Testis (tissue), 3 donors: Measurements from ENCODE around the gene ALPL. TPM values are rescaled to one million over a fixed set of nuclear protein-coding genes. Genes with fewer than 3 reads are reported as not detected.

Experiments used
- DNase-seq: peaks from one replicate; pipeline ENCODE4 v3.0.0-alpha.2; 2019
- H3K27ac ChIP-seq, 2 donors: fragments of 200-600 bp; sonication (generic); one replicate each; pipeline ENCODE4 v1.5.1; 2019
- H3K27me3 ChIP-seq: fragments of 200-600 bp; sonication (generic); one replicate; pipeline ENCODE4 v1.5.1; 2019
- H3K36me3 ChIP-seq: fragments of 200-600 bp; sonication (generic); one replicate; pipeline ENCODE4 v1.5.1; 2017; ENCODE audit warnings: low read depth; ENCODE audit errors: missing control alignments
- H3K4me1 ChIP-seq: fragments of 200-600 bp; sonication (generic); one replicate; pipeline ENCODE4 v1.5.1; 2019
- H3K4me3 ChIP-seq, 2 donors: fragments of 200-600 bp; sonication (generic); one replicate each; pipeline ENCODE4 v1.5.1; 2017 to 2019
- H3K9me3 ChIP-seq: fragments of 200-600 bp; sonication (generic); one replicate; pipeline ENCODE4 v1.5.1; 2017
- POLR2A ChIP-seq: fragments of 450-650 bp; IDR thresholded peaks from one replicate; pipeline ENCODE4 v1.6.1; 2017; ENCODE audit warnings: antibody characterized with exemption, mild to moderate bottlenecking, moderate library complexity
- WGBS, 2 donors: methylation state at CpG; one replicate each; pipeline ENCODE4 v1.1.5; 2018; 5-methylcytosine and 5-hydroxymethylcytosine counted together
- intact Hi-C: fragments of 100-400 bp; cut with DNase I; formaldehyde crosslinking; loops from one replicate; pipeline ENCODE4 v1.15.1; 2023; ENCODE audit warnings: low total_unique reads
- polyA plus RNA-seq: library from polyadenylated mRNA; stranded (reverse); fragments of 350-450 nt; fragmentation: Illumina TruSeq; extraction: RNeasy Lipid Tissue Mini Kit (QIAGEN cat#74804); gene quantifications from one replicate; pipeline ENCODE4 v1.2.3, GENCODE V29; 2014; ENCODE audit warnings: low read depth, low replicate concordance; ENCODE audit not compliant: insufficient read depth
- total RNA-seq, 2 donors: library from RNA; depleted of rRNA; stranded (reverse); fragments of >200 nt; gene quantifications; one replicate each; pipeline ENCODE4 v1.2.3, GENCODE V29; 2016
- TF ChIP-seq, protein P1 (sequence below), 3 experiments: fragments of 450-650 bp in 2 of 3; fragments of 200-600 bp in 1 of 3; sonication (generic) in 1 of 3; IDR thresholded peaks; one replicate each; pipeline ENCODE4 v1.5.1; 2016 to 2019; ENCODE audit warnings: antibody characterized with exemption in 3 of 3, mild to moderate bottlenecking in 2 of 3, moderate library complexity in 1 of 3

ALPL gene
- total and polyA plus RNA-seq, 3 donors from 2014 or later, result 11.8 to 22.2 (median 15.7) TPM

GRCh38 chr1:21539933-21540332, 30.7 kb downstream of the ALPL start:
- Histone ChIP-seq H3K27ac (no peak overlapping the region), H3K4me1 (peaks cover 19% of the 10 kb centered on the region), H3K36me3 (no peaks in the 10 kb centered on the region), H3K4me3 (no peak overlapping the region), H3K27me3 (no peaks in the 10 kb centered on the region), H3K9me3 (no peaks in the 10 kb centered on the region)
- WGBS, 2 donors, result 76 to 78% methylated on average over 11 to 13 of the region's 13 CpGs
- intact Hi-C loops, result no loop called here
- peak; percentile 80 for DNase-seq
- TF ChIP-seq, protein P1, sequence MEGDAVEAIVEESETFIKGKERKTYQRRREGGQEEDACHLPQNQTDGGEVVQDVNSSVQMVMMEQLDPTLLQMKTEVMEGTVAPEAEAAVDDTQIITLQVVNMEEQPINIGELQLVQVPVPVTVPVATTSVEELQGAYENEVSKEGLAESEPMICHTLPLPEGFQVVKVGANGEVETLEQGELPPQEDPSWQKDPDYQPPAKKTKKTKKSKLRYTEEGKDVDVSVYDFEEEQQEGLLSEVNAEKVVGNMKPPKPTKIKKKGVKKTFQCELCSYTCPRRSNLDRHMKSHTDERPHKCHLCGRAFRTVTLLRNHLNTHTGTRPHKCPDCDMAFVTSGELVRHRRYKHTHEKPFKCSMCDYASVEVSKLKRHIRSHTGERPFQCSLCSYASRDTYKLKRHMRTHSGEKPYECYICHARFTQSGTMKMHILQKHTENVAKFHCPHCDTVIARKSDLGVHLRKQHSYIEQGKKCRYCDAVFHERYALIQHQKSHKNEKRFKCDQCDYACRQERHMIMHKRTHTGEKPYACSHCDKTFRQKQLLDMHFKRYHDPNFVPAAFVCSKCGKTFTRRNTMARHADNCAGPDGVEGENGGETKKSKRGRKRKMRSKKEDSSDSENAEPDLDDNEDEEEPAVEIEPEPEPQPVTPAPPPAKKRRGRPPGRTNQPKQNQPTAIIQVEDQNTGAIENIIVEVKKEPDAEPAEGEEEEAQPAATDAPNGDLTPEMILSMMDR (IDR thresholded peaks at IDR 0.05), result peak in 1 of 3 experiments; percentile 26
- no peak for TF ChIP-seq POLR2A

GRCh38 chr1:21541329-21541728, 32.1 kb downstream of the ALPL start:
- Histone ChIP-seq H3K4me1 (peaks cover 17% of the 10 kb centered on the region), H3K36me3 (no peaks in the 10 kb centered on the region), H3K27me3 (no peaks in the 10 kb centered on the region), H3K27ac (no peak overlapping the region), H3K4me3 (no peak overlapping the region), H3K9me3 (no peaks in the 10 kb centered on the region)
- intact Hi-C loops, result no loop called here
- TF ChIP-seq POLR2A, result no peak
- TF ChIP-seq, protein P1 (IDR thresholded peaks at IDR 0.05), result no peak
- no peak for DNase-seq
- 79 to 89% methylated on average over 6 of the region's 6 CpGs for WGBS, 2 donors

GRCh38 chr1:21541835-21542234, 32.6 kb downstream of the ALPL start:
- no peak for TF ChIP-seq POLR2A
- TF ChIP-seq, protein P1 (IDR thresholded peaks at IDR 0.05), result no peak
- Histone ChIP-seq H3K4me1 (peaks cover 17% of the 10 kb centered on the region), H3K4me3 (no peak overlapping the region), H3K36me3 (no peaks in the 10 kb centered on the region), H3K27me3 (no peaks in the 10 kb centered on the region), H3K9me3 (no peaks in the 10 kb centered on the region), H3K27ac (no peak overlapping the region)
- 58 to 76% methylated on average over 2 to 3 of the region's 3 CpGs for WGBS, 2 donors
- no peak for DNase-seq
- intact Hi-C loops, result no loop called here

- Histone ChIP-seq H3K4me1 (peaks cover 4% of the 10 kb centered on the region), H3K27ac (no peak overlapping the region), H3K27me3 (no peaks in the 10 kb centered on the region), H3K36me3 (no peaks in the 10 kb centered on the region), H3K4me3 (no peak overlapping the region), H3K9me3 (no peaks in the 10 kb centered on the region)
- TF ChIP-seq POLR2A, result no peak
- TF ChIP-seq, protein P1 (IDR thresholded peaks at IDR 0.05), result no peak
- no peak for DNase-seq
- 89 to 100% methylated on average over 1 to 6 of the region's 6 CpGs for WGBS, 2 donors
- intact Hi-C loops, result no loop called here
These were observed 34.4 kb downstream of the ALPL start for GRCh38 chr1:21543598-21543997.

DNA sequence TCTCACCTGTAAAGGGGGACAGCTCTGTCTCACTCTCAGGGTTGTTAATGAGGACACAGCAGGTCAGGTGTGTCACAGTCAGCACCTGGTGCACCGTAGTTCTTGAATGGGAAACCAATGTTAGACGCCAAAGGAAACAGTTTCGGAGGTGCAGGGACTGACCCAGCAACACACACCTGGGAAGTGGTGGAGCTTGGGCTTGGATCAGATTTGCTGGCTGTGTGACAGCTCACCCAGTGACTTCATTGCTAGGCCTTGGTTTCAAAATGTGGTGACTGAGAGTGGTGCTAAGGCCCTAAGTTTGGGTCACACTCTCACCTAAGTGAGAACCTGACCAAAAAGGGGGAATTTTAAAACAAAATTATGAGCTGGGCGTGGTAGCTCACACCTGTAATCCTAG, 34.9 kb downstream of the ALPL start:
- no peak for TF ChIP-seq POLR2A
- TF ChIP-seq, protein P1 (IDR thresholded peaks at IDR 0.05), result no peak
- H3K4me1 ChIP-seq, result peaks cover 4% of the 10 kb centered on the region
- no peaks in the 10 kb centered on the region for H3K9me3 ChIP-seq
- WGBS, 2 donors, result 91 to 99% methylated on average over 4 of the region's 4 CpGs
- no peak overlapping the region for H3K4me3 ChIP-seq
- no peak for DNase-seq
- H3K36me3 ChIP-seq, result no peaks in the 10 kb centered on the region
- no peaks in the 10 kb centered on the region for H3K27me3 ChIP-seq
- intact Hi-C loops, result no loop called here
- H3K27ac ChIP-seq, result no peak overlapping the region
